Astrocyte of the spinal cord (primary cell): ENCODE measurements around the gene STXBP5.

Source experiments
- DNase-seq: peaks from one replicate; pipeline ENCODE4 v3.0.0; 2011; ENCODE audit warnings: low read depth, low spot score
- H3K4me3 ChIP-seq: 2 replicates; pipeline ENCODE4 v1.5.1; 2011; ENCODE audit warnings: low read depth, mild to moderate bottlenecking, low read length, moderate library complexity
- in situ Hi-C: cut with HindIII; loops from 2 replicates; pipeline ENCODE4 v1.10.0; 2017; ENCODE audit warnings: low sequenced_read_pairs
- TF ChIP-seq, protein P1 (sequence below): IDR thresholded peaks from 2 replicates; pipeline ENCODE4 v1.5.1; 2012; ENCODE audit warnings: low read depth, mild to moderate bottlenecking, low read length, inconsistent platforms

STXBP5 gene

DNA sequence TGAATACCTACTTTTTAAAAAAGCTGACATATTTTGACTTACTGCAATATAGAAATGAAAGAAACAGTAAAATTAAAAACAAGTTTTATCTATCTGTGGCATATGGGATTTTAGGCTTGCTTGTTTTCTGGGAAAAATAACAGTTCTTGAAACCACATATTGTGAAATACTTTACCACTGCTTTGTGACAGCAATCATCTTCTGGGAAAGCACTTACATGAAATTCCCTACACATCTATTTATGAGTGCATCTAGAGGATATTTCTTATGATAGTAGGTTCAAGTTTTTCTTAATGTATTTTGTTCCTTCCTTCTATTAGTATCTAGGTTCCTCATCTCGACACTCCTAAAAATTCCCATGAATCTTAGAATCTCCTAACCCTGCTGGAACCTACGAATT, 75.2 kb downstream of the STXBP5 start:
- in situ Hi-C loops: no loop called here
- TF ChIP-seq, protein P1, sequence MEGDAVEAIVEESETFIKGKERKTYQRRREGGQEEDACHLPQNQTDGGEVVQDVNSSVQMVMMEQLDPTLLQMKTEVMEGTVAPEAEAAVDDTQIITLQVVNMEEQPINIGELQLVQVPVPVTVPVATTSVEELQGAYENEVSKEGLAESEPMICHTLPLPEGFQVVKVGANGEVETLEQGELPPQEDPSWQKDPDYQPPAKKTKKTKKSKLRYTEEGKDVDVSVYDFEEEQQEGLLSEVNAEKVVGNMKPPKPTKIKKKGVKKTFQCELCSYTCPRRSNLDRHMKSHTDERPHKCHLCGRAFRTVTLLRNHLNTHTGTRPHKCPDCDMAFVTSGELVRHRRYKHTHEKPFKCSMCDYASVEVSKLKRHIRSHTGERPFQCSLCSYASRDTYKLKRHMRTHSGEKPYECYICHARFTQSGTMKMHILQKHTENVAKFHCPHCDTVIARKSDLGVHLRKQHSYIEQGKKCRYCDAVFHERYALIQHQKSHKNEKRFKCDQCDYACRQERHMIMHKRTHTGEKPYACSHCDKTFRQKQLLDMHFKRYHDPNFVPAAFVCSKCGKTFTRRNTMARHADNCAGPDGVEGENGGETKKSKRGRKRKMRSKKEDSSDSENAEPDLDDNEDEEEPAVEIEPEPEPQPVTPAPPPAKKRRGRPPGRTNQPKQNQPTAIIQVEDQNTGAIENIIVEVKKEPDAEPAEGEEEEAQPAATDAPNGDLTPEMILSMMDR: no peak
- H3K4me3 ChIP-seq: no peak overlapping the region
- peak; percentile 51 for DNase-seq

DNA sequence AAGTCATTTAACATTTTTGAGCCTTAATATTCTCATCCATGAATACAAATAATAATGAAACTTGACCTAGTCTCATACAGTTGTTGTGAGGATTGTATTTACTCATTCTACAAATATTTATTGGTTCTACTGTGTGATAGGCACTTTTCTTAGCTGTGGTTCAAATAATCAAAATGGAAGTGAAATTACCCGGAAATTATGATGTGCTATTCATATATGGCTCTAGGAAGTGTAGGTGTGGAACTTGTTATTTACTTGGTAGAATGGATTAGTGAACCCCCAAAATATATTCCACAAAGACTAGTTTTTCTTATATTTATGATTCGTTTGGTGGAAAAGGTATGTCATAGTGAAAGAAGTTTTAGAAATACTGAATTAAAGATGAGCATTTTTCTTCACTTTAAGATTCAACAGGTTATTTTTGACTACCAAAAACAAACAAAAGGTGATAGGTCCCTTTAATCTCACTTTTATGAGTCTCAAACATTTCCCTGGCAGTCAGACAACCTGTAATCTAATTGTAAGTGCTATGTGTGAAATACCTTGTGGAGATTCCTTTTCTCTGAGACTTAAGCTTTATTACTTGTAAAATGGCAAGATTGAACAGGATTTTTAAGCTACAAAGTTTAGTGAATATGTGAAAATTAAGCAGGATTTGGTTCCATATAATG, 77.8 kb downstream of the STXBP5 start:
- in situ Hi-C loops: no loop called here
- no peak for DNase-seq
- TF ChIP-seq, protein P1: no peak
- H3K4me3 ChIP-seq: no peak overlapping the region

DNA sequence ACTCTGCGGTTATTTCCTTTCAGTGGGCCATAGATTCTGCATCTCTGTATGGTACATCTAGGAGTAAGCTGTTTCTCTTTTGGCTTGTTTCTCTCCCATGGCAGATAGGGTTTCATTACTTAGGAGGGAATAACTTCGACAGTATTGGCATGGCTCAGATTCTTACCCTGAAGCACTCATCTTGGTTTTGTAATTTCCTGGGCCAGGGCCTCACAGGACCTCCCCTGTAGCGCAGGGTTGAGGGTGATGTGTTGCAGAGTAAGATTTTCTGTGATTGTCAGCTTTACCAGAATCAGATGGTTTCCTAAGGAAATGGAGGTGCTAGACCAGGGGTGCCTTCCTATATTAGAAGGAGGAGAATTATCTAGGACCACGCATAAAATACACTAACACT, 78.3 kb downstream of the STXBP5 start:
- no peak overlapping the region for H3K4me3 ChIP-seq
- no peak for DNase-seq
- in situ Hi-C loops: no loop called here
- TF ChIP-seq, protein P1: no peak

DNA sequence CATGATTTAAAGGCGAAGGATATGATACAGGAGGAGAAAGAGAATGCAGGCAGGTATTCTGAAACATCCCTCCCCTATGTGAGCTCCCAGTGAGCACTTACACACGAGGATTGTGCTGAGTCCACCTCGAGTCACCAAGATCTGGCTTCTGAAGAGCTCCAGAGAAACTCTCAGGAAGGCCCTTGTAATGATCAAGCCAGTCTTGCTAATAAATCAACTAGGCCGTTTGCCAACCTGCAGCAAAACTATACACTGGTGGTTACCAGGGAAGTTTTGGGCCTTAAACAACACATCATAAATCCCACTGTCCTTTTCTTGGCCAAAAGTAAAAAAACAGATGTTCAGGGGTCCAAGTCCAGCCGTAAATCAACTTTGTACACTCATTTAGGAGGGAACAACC, 79.2 kb downstream of the STXBP5 start:
- in situ Hi-C loops: no loop called here

DNA sequence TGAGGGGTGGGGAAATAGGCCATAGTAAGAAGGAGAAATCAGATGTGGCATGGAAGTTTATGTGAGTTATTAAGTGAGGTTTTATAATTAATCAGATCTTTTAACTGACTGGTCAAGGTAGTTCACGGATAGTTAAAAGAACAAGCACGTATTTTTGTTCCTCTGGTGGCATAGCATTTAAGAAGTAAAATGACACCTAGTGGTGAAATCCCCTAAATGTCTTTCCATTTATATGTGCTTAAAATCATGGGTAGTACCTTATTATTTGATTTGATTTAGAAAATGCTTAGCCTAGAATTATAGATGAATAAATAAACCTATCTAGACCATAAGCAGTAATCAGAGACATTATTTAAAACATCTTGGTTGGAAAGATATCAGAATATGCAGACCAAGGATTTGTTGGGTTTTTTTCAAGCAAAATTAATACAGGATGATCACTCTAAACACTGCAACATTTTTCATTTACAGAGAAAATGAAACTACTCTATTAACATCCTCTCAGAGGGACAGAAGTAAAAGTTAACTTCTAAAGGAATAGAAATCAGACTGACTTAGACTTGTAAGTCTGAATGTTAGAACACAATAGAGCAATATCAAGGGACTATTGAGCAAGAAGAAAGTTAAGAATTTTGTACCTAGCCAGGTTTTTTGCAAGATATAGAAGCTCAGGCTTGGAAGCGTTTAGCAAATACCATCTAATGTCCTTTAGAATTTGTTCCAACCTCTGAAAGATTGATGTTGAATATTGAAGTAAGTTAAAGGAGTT, 81.1 kb downstream of the STXBP5 start:
- TF ChIP-seq, protein P1: peak; percentile 58
- peak; percentile 73 for DNase-seq
- no peak overlapping the region for H3K4me3 ChIP-seq
- in situ Hi-C loops: no loop called here

More for the DNA sequence above, 79.2 kb downstream of the STXBP5 start:
- no peak overlapping the region for H3K4me3 ChIP-seq
- peak; percentile 38 for DNase-seq
- TF ChIP-seq, protein P1: no peak

DNA sequence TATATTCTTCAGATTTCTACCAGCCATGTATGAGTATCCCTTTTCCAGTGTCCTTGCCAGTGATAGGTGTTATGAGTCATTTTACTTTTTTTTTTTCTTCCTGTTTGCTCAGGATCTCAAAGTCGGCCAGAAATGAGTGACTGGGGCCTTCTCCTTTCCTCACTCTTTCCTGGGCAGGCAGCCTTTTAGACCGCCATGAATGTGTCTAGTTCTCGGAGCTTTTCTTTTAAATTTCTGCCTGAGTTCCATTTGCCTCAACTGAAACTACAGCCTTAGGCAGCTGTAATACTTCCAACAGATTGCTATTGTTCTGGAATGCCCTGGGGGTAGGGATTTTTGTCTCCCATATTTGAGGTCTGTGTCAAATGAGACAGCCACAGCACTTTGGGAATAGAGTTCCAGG, 83.7 kb downstream of the STXBP5 start:
- TF ChIP-seq, protein P1: no peak
- peak; percentile 55 for DNase-seq
- in situ Hi-C loops: no loop called here
- H3K4me3 ChIP-seq: no peak overlapping the region
